HCT116 (cell line): ENCODE results near the gene VASN. TPM values are rescaled to one million over a fixed set of nuclear protein-coding genes. Genes with fewer than 3 reads are reported as not detected.

ENCODE experiments used
- ATAC-seq: fragments of 200-7000 bp; cut with Tn5 transposase; 2 replicates; pipeline ENCODE4 v1.9.1; 2020; ENCODE audit warnings: mild to moderate bottlenecking, moderate library complexity
- BruUV-seq: library from RNA; stranded (reverse); fragments of 400-500 nt; replicated peaks from 2 replicates; lab custom pipeline; 2021; lab: Mats Ljungman, UMichigan
- CTCF ChIA-PET: fragments of 300-600 bp; sonication (Branson Sonifier 250); formaldehyde crosslinking; loops from one replicate; lab custom pipeline; 2021; ENCODE audit warnings: antibody characterized with exemption; lab: Charles Lee
- POLR2A ChIA-PET: fragments of 300-600, 350-600 bp; sonication (Branson Sonifier 250); formaldehyde crosslinking; loops from one replicate; lab custom pipeline; 2021; ENCODE audit warnings: antibody characterized with exemption; lab: Charles Lee
- RAD21 ChIA-PET, 2 experiments: fragments of 300-600 bp; sonication (Branson Sonifier 250); formaldehyde crosslinking; loops; one replicate each; lab custom pipeline; 2023; ENCODE audit warnings: low total read pairs in 2 of 2; ENCODE audit not compliant: uncharacterized antibody in 2 of 2, unreplicated experiment in 2 of 2, low non-redundant PET in 1 of 2; lab: Charles Lee
- DNase-seq: peaks from one replicate; pipeline ENCODE4 v3.0.0-alpha.2; 2010; ENCODE audit warnings: low read depth, low spot score
- H2AFZ ChIP-seq: fragments of 200-600 bp; shearing (Covaris generic), sonication (generic); 2 replicates; pipeline ENCODE4 v1.6.1; 2017; ENCODE audit warnings: low read depth, mixed run types, mixed read lengths, antibody characterized with exemption, low read length; ENCODE audit not compliant: poor library complexity, severe bottlenecking
- H3K27ac ChIP-seq: 2 replicates; pipeline ENCODE4 v1.5.1; 2012; ENCODE audit warnings: low read depth, low read length
- H3K27me3 ChIP-seq: fragments of 200-600 bp; sonication (generic); 2 replicates; pipeline ENCODE4 v1.6.1; 2016; ENCODE audit warnings: mixed run types, low read length, mixed read lengths; ENCODE audit not compliant: insufficient read depth
- H3K36me3 ChIP-seq, 2 experiments: fragments of 200-500 bp in 1 of 2; fragments of 200-600 bp in 1 of 2; sonication (Bioruptor generic) in 1 of 2; sonication (generic) in 1 of 2; 2 replicates each; pipeline versions ENCODE4 v1.5.1 to v1.6.1; 2014 to 2016; ENCODE audit warnings: low read length in 2 of 2, inconsistent platforms in 1 of 2, mixed read lengths in 1 of 2, mixed run types in 1 of 2; ENCODE audit not compliant: insufficient read depth in 2 of 2, control insufficient read depth in 1 of 2
- H3K4me1 ChIP-seq, 2 experiments: fragments of 200-600 bp in 1 of 2; sonication (generic) in 1 of 2; 2 replicates each; pipeline versions ENCODE4 v1.5.1 to v1.6.1; 2012 to 2017; ENCODE audit warnings: low read length in 2 of 2, inconsistent platforms in 1 of 2, mild to moderate bottlenecking in 1 of 2, mixed read lengths in 1 of 2, mixed run types in 1 of 2, moderate library complexity in 1 of 2; ENCODE audit not compliant: insufficient read depth in 2 of 2, control insufficient read depth in 1 of 2
- H3K4me2 ChIP-seq: fragments of 200-600 bp; sonication (generic); 2 replicates; pipeline ENCODE4 v1.6.1; 2017; ENCODE audit warnings: mixed run types, low read length, mixed read lengths
- H3K4me3 ChIP-seq, 2 experiments: fragments of 200-600 bp in 1 of 2; sonication (generic) in 1 of 2; replicated peaks in 1 of 2; 2 replicates each; pipeline ENCODE4 v1.5.1; 2011 to 2016; ENCODE audit warnings: low read length in 2 of 2, control low read depth in 1 of 2, low read depth in 1 of 2, mild to moderate bottlenecking in 1 of 2, mixed read lengths in 1 of 2, mixed run types in 1 of 2
- H3K79me2 ChIP-seq: fragments of 200-600 bp; sonication (generic); 2 replicates; pipeline ENCODE4 v1.6.1; 2017; ENCODE audit warnings: mild to moderate bottlenecking, mixed run types, low read length, moderate library complexity, mixed read lengths; ENCODE audit not compliant: insufficient read depth
- H3K9ac ChIP-seq: fragments of 200-600 bp; sonication (generic); 2 replicates; pipeline ENCODE4 v1.6.1; 2016; ENCODE audit warnings: low read length, mixed read lengths
- H3K9me2 ChIP-seq: fragments of 200-600 bp; sonication (generic), shearing (Covaris generic); 2 replicates; pipeline ENCODE4 v1.6.1; 2017; ENCODE audit warnings: mixed run types, mild to moderate bottlenecking, moderate library complexity; ENCODE audit not compliant: insufficient read depth
- H3K9me3 ChIP-seq, 2 experiments: fragments of 200-500 bp in 1 of 2; fragments of 200-600 bp in 1 of 2; sonication (Bioruptor generic) in 1 of 2; sonication (generic) in 1 of 2; 2 replicates each; pipeline ENCODE4 v1.6.1; 2014 to 2017; ENCODE audit warnings: low read length in 2 of 2, mixed read lengths in 2 of 2, inconsistent platforms in 1 of 2, low read depth in 1 of 2, mild to moderate bottlenecking in 1 of 2, mixed run types in 1 of 2, moderate library complexity in 1 of 2; ENCODE audit not compliant: control insufficient read depth in 1 of 2, insufficient read depth in 1 of 2
- H4K20me1 ChIP-seq: fragments of 200-600 bp; sonication (generic), shearing (Covaris generic); 2 replicates; pipeline ENCODE4 v1.6.1; 2017; ENCODE audit warnings: mixed run types, mild to moderate bottlenecking, moderate library complexity; ENCODE audit not compliant: insufficient read depth
- ATF3 ChIP-seq: IDR thresholded peaks from 2 replicates; pipeline ENCODE4 v1.6.1; 2012
- CBX3 ChIP-seq: IDR thresholded peaks from 2 replicates; pipeline ENCODE4 v1.6.1; 2012; ENCODE audit warnings: low read depth
- EGR1 ChIP-seq: IDR thresholded peaks from 2 replicates; pipeline ENCODE4 v1.6.1; 2012; ENCODE audit warnings: low read depth
- ELF1 ChIP-seq: IDR thresholded peaks from 2 replicates; pipeline ENCODE4 v1.6.1; 2012; ENCODE audit warnings: low read depth, borderline replicate concordance
- EZH2 ChIP-seq: fragments of 200-600 bp; sonication (generic); IDR thresholded peaks from 2 replicates; pipeline ENCODE4 v1.6.1; 2017; ENCODE audit warnings: antibody characterized with exemption, mixed run types
- EZH2phosphoT487 ChIP-seq: fragments of 200-600 bp; IDR thresholded peaks from 2 replicates; pipeline ENCODE4 v1.6.1; 2018; ENCODE audit warnings: antibody characterized with exemption, borderline replicate concordance
- FOSL1 ChIP-seq: IDR thresholded peaks from 2 replicates; pipeline ENCODE4 v1.6.1; 2012; ENCODE audit warnings: low read depth
- JUND ChIP-seq: IDR thresholded peaks from 2 replicates; pipeline ENCODE4 v1.6.1; 2012
- MAX ChIP-seq: IDR thresholded peaks from 2 replicates; pipeline ENCODE4 v1.6.1; 2012
- POLR2AphosphoS5 ChIP-seq: IDR thresholded peaks from 2 replicates; pipeline ENCODE4 v1.6.1; 2011; ENCODE audit warnings: mild to moderate bottlenecking, low read depth, low read length, moderate library complexity
- RAD21 ChIP-seq: IDR thresholded peaks from 2 replicates; pipeline ENCODE4 v1.6.1; 2012; ENCODE audit warnings: low read depth, mild to moderate bottlenecking
- REST ChIP-seq: IDR thresholded peaks from 2 replicates; pipeline ENCODE4 v1.6.1; 2012; ENCODE audit warnings: low read depth
- SIN3A ChIP-seq: IDR thresholded peaks from 2 replicates; pipeline ENCODE4 v1.6.1; 2012; ENCODE audit warnings: low read depth
- SP1 ChIP-seq: IDR thresholded peaks from 2 replicates; pipeline ENCODE4 v1.6.1; 2012; ENCODE audit warnings: low read depth
- SRF ChIP-seq: IDR thresholded peaks from 2 replicates; pipeline ENCODE4 v1.6.1; 2012; ENCODE audit warnings: low read depth
- TCF7L2 ChIP-seq: IDR thresholded peaks from 2 replicates; pipeline ENCODE4 v1.7.0; 2011; ENCODE audit warnings: borderline replicate concordance, inconsistent platforms; ENCODE audit not compliant: insufficient read depth, insufficient read length; ENCODE audit errors: extremely low read depth
- ZBTB33 ChIP-seq: IDR thresholded peaks from 2 replicates; pipeline ENCODE4 v1.6.1; 2011; ENCODE audit warnings: mild to moderate bottlenecking, low read length, moderate library complexity; ENCODE audit not compliant: insufficient replicate concordance; ENCODE audit errors: extremely low read depth
- ZFX ChIP-seq: fragments of 450-650 bp; IDR thresholded peaks from 2 replicates; pipeline ENCODE4 v1.6.1; 2017
- ZNF274 ChIP-seq: fragments of 200-500 bp; sonication (Bioruptor generic); IDR thresholded peaks from 2 replicates; pipeline ENCODE4 v1.6.1; 2014; ENCODE audit warnings: mild to moderate bottlenecking, low read depth, low read length, inconsistent platforms
- intact Hi-C: fragments of 100-400 bp; cut with micrococcal nuclease; formaldehyde crosslinking; loops from 2 replicates; pipeline ENCODE4 v1.10.0; 2022
- total RNA-seq: library from RNA; stranded (reverse); gene quantifications from one replicate; pipeline ENCODE4 v1.2.1, GENCODE V29; 2021; ENCODE audit not compliant: unreplicated experiment

Gene VASN
- total RNA-seq, 1 experiment from 2014 or later = 6.3 TPM

- DNase-seq (no peak), ATAC-seq (no peak)
- H2AFZ ChIP-seq = no peak overlapping the region
- no peak overlapping the region for H3K4me3 ChIP-seq
- no TSS peak for BruUV-seq
- peaks cover 22 to 48% of the 10 kb centered on the region in 2 experiments for H3K4me1 ChIP-seq
- POLR2A ChIA-PET = no interaction called here
- TF ChIP-seq JUND = no peak
- TF ChIP-seq EZH2phosphoT487 = no peak
- TF ChIP-seq SP1 = no peak
- TF ChIP-seq ELF1 = no peak
- TF ChIP-seq POLR2AphosphoS5 = no peak
- TF ChIP-seq SIN3A = no peak
- TF ChIP-seq CBX3 = no peak
- no peak for TF ChIP-seq ATF3
- TF ChIP-seq ZFX = no peak
- no peak for TF ChIP-seq MAX
- no peak for TF ChIP-seq ZNF274
- no peak for TF ChIP-seq REST
- no peak for TF ChIP-seq ZBTB33
- TF ChIP-seq SRF = no peak
- TF ChIP-seq EZH2 = no peak
- TF ChIP-seq TCF7L2 = no peak
- TF ChIP-seq FOSL1 = no peak
- no peak for TF ChIP-seq RAD21
- no peak for TF ChIP-seq EGR1
- RAD21 ChIA-PET = no interaction called here
- H3K27ac ChIP-seq = no peak overlapping the region
- no peaks in the 10 kb centered on the region for H3K36me3 ChIP-seq
- no peaks in the 10 kb centered on the region for H3K27me3 ChIP-seq
- H4K20me1 ChIP-seq = no peaks in the 10 kb centered on the region
- no peak overlapping the region for H3K9ac ChIP-seq
- CTCF ChIA-PET = no interaction called here
- H3K4me2 ChIP-seq = no peak overlapping the region
- intact Hi-C loops = no loop called here
- H3K79me2 ChIP-seq = peaks cover 9% of the 10 kb centered on the region; the same call in 1 of the 2 replicates
- no peaks in the 10 kb centered on the region for H3K9me2 ChIP-seq
- no peaks in the 10 kb centered on the region for H3K9me3 ChIP-seq
Observed at GRCh38 chr16:4378161-4378666, 6.6 kb downstream of the VASN start.
